Esophagus muscularis mucosa (tissue), 3 donors: Measurements from ENCODE around the gene ADAMTS16.

ENCODE experiments used
- EP300 ChIP-seq: sonication (generic); formaldehyde crosslinking; IDR thresholded peaks from one replicate; pipeline ENCODE4 v1.6.1; 2017; ENCODE audit warnings: antibody characterized with exemption
- TF ChIP-seq, protein P1 (sequence below), 3 experiments: fragments of 200-600 bp in 2 of 3; fragments of 450-650 bp in 1 of 3; sonication (generic) in 2 of 3; IDR thresholded peaks; one replicate each; pipeline ENCODE4 v1.5.1; 2017 to 2019; ENCODE audit warnings: antibody characterized with exemption in 3 of 3, mild to moderate bottlenecking in 2 of 3, moderate library complexity in 1 of 3

DNA sequence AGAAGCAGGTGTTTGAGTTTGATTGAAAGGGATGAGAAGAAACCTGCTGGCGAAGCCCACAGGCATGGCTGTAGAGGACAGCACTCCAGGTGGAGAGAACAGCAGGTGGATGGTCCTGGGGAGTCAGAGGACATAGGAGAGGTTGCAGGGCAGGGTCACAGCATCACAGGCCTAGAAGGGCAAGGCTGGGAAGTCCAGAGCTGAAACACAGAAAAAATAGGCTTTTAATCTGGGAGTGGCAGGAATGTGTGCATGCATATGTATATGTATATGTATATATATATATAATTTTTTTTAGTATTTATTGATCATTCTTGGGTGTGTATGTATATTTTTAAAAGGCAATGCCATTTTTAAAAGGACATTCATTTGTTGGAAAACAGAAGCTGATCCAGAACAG is 118.4 kb downstream of the ADAMTS16 start:
- TF ChIP-seq, protein P1, sequence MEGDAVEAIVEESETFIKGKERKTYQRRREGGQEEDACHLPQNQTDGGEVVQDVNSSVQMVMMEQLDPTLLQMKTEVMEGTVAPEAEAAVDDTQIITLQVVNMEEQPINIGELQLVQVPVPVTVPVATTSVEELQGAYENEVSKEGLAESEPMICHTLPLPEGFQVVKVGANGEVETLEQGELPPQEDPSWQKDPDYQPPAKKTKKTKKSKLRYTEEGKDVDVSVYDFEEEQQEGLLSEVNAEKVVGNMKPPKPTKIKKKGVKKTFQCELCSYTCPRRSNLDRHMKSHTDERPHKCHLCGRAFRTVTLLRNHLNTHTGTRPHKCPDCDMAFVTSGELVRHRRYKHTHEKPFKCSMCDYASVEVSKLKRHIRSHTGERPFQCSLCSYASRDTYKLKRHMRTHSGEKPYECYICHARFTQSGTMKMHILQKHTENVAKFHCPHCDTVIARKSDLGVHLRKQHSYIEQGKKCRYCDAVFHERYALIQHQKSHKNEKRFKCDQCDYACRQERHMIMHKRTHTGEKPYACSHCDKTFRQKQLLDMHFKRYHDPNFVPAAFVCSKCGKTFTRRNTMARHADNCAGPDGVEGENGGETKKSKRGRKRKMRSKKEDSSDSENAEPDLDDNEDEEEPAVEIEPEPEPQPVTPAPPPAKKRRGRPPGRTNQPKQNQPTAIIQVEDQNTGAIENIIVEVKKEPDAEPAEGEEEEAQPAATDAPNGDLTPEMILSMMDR (IDR thresholded peaks at IDR 0.05) = no peak
- TF ChIP-seq EP300 = no peak
